IgD-negative memory B cell (primary cell): Measurements from ENCODE around the gene MED27. TPM values are rescaled to one million over a fixed set of nuclear protein-coding genes. Genes with fewer than 3 reads are reported as not detected.
A peak's percentile ranks its signal among the peaks of the same experiment; 100 is the strongest.

Experiments
- H3K27ac Mint-ChIP-seq, 3 donors: one replicate each; pipeline ENCODE4 v1.8.0; 2020 to 2022; ENCODE audit warnings: mild to moderate bottlenecking in 3 of 3, mixed read lengths in 3 of 3, moderate library complexity in 1 of 3
- H3K27me3 Mint-ChIP-seq: one replicate; pipeline ENCODE4 v1.8.0; 2021; ENCODE audit warnings: mixed read lengths
- H3K36me3 Mint-ChIP-seq: one replicate; pipeline ENCODE4 v1.8.0; 2020; ENCODE audit warnings: mild to moderate bottlenecking, mixed read lengths
- H3K4me1 Mint-ChIP-seq, 3 donors: one replicate each; pipeline ENCODE4 v1.8.0; 2020 to 2022; ENCODE audit warnings: mixed read lengths in 3 of 3, mild to moderate bottlenecking in 1 of 3
- H3K4me3 Mint-ChIP-seq, 4 donors: one replicate each; pipeline ENCODE4 v1.8.0; 2020 to 2022; ENCODE audit warnings: mild to moderate bottlenecking in 4 of 4, mixed read lengths in 4 of 4, moderate library complexity in 3 of 4
- H3K9me3 Mint-ChIP-seq, 3 donors: one replicate each; pipeline ENCODE4 v1.8.0; 2020 to 2021; ENCODE audit warnings: mixed read lengths in 3 of 3, mild to moderate bottlenecking in 1 of 3
- polyA plus RNA-seq: library from polyadenylated mRNA; unstranded; fragments of 300-500 nt; fragmentation: Illumina TruSeq; gene quantifications from one replicate; pipeline ENCODE4 v1.2.3, GENCODE V29; 2021

Gene MED27
- polyA plus RNA-seq, 1 donor from 2014 or later = 33.7 TPM

GRCh38 chr9:131994364-131995125 is 85.1 kb downstream of the MED27 start:
- Mint-ChIP-seq H3K4me1 (peaks cover 0 to 1% (median 0%) of the 10 kb centered on the region in 3 donors), H3K4me3 (no peak overlapping the region), H3K9me3 (no peaks in the 10 kb centered on the region), H3K36me3 (peaks cover 13% of the 10 kb centered on the region), H3K27me3 (no peaks in the 10 kb centered on the region), H3K27ac (no peak overlapping the region)

DNA sequence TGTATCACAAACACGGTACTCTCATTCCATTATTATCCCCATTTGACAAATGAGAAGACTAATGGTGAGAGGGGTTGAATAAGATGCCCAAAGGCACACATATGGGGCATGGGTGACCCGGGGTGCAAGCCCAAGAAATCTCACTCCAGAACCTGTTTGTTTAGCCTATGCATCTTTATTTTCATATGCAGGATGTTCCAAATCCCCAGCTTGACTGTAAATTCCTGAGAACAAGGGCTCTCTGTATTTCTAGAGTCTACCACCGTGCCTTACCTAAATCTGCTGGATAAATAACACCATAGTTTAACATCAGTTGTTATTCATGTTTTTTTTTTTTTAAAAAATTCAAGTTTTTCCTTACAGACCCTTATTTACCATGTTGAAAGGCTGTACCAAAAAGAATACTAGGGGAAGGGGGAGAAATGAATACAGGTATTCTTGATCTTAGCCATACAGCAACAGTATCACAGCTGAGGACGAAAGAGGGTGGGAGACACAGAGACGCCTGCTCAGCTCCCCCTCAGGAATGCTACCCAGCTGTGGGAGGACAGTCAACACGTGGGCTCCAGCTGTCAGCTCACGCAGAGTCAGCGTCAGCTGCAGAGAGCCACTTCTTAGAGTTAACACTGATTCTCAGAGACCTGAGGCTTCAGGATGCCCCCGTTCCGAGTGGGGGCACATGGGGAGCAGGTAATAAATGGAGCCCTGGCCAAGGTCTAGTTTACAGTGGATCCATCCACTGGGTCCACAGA is 86.6 kb downstream of the MED27 start:
- Mint-ChIP-seq H3K27me3 (no peaks in the 10 kb centered on the region), H3K9me3 (no peaks in the 10 kb centered on the region), H3K4me1 (peaks cover 0 to 1% (median 0%) of the 10 kb centered on the region in 3 donors), H3K4me3 (no peak overlapping the region), H3K27ac (no peak overlapping the region), H3K36me3 (peaks cover 13% of the 10 kb centered on the region)

DNA sequence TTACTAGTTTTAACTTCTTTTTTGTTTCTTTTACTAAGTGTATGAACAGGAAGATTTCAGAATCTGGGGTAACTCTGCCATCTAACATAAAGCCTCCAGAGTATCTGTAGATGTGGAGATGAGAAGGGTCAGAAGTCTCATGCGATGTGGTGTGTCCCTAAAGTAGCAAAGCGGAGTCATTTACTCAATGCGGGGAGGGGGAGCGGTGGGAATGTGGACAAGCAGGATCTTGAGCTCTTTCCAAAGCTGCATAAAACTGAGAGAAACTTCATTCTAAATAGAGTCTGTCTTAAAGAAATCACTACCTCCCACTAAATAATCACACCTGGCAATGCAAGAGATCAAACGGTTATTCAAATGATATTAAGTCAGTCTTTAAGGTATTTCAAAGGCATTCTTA is 92.4 kb downstream of the MED27 start:
- no peak overlapping the region for H3K27ac Mint-ChIP-seq
- no peaks in the 10 kb centered on the region for H3K9me3 Mint-ChIP-seq
- H3K27me3 Mint-ChIP-seq = no peaks in the 10 kb centered on the region
- no peak overlapping the region for H3K4me3 Mint-ChIP-seq
- H3K4me1 Mint-ChIP-seq = peaks cover 0 to 4% (median 2%) of the 10 kb centered on the region in 3 donors
- peaks cover 5% of the 10 kb centered on the region for H3K36me3 Mint-ChIP-seq

- Mint-ChIP-seq H3K9me3 (no peaks in the 10 kb centered on the region), H3K36me3 (peaks cover 5% of the 10 kb centered on the region), H3K27me3 (no peaks in the 10 kb centered on the region), H3K4me1 (peaks cover 0 to 4% (median 4%) of the 10 kb centered on the region in 3 donors), H3K4me3 (no peak overlapping the region), H3K27ac (no peak overlapping the region)
Measured at GRCh38 chr9:131986576-131986975, 93.1 kb downstream of the MED27 start.

DNA sequence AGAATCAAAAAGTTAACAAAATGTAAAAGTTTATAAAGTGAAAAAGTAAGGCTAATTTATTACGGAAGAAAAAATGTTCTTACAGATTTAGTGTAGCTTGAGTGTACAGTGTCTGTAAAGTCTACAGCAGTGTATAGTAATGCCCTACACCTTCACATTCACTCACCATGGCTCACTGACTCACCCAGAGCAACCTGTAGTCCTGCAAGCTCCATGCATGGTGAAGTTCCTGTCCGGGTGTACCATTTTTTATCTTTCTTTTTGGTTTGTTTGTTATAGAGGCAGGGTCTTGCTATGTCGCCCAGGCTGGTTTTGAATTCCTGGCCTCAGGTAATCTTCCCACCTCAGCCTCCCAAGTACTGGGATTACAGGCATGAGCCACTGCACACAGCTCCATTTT is 93.6 kb downstream of the MED27 start:
- Mint-ChIP-seq H3K4me3 (no peak overlapping the region), H3K27me3 (no peaks in the 10 kb centered on the region), H3K4me1 (peaks cover 0 to 4% (median 3%) of the 10 kb centered on the region in 3 donors), H3K9me3 (no peaks in the 10 kb centered on the region), H3K36me3 (peaks cover 5% of the 10 kb centered on the region), H3K27ac (no peak overlapping the region)

GRCh38 chr9:131984564-131984963 is 95.1 kb downstream of the MED27 start:
- Mint-ChIP-seq H3K9me3 (no peaks in the 10 kb centered on the region), H3K36me3 (peaks cover 5% of the 10 kb centered on the region), H3K27ac (no peak overlapping the region), H3K4me3 (no peak overlapping the region), H3K4me1 (peaks cover 0 to 4% (median 3%) of the 10 kb centered on the region in 3 donors), H3K27me3 (no peaks in the 10 kb centered on the region)

DNA sequence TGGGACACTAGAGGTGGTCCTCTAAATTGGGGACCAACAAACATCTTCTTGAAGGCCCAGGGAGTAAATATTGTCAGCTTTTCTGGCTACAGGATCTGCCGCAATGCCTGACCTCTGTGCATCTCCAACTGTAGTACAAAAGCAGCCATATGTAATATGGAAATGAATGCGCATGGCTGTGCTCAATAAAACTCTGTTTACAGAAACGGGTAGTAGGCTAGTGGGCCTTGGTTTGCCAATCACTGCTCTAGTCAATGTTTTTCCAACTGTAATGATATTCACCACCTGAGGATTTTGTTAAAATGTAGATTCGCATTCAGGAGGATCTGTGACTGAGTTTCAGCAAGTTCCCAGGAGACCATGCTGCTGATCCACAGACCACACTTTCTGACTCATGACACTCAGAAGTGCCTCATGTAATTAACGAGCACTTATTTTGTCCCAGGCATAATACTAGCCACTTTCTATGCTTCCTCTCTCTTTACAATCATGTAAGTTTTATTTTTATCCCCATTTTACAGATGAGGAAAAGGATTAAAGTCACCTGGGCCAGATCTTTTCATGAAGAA is 96.9 kb downstream of the MED27 start:
- Mint-ChIP-seq H3K4me3 (no peak overlapping the region), H3K36me3 (peaks cover 5% of the 10 kb centered on the region), H3K27ac (no peak overlapping the region), H3K9me3 (no peaks in the 10 kb centered on the region), H3K4me1 (peaks cover 3 to 14% (median 10%) of the 10 kb centered on the region in 3 donors), H3K27me3 (no peaks in the 10 kb centered on the region)

DNA sequence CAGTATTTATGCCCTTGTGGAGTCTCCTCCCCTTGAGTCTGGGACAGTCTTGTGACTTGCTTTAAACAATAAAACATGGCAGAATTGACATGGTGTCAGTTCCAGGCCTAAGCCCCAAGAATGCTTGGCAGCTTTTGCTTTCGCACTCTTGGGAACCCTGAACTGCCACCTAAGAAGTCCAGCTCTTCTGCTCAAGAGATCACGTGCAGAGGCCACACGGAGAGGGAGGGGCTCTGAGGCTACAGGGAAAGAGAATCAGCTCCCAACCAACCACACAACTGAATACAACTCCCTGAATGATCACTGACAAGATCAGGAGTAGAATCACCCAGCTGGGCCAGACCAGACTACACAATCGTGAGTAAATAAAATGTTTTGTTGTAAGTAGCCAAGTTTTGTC is 97.6 kb downstream of the MED27 start:
- Mint-ChIP-seq H3K36me3 (peaks cover 5% of the 10 kb centered on the region), H3K27me3 (no peaks in the 10 kb centered on the region), H3K27ac (peak overlapping the region in 2 of 3 donors; percentile 24 to 62), H3K4me3 (no peak overlapping the region), H3K4me1 (peaks cover 7 to 19% (median 14%) of the 10 kb centered on the region in 3 donors), H3K9me3 (no peaks in the 10 kb centered on the region)

GRCh38 chr9:131981116-131981776 is 98.4 kb downstream of the MED27 start:
- no peak overlapping the region for H3K4me3 Mint-ChIP-seq
- no peaks in the 10 kb centered on the region for H3K9me3 Mint-ChIP-seq
- H3K27ac Mint-ChIP-seq = peak overlapping the region in 1 of 3 donors; percentile 62
- peaks cover 12 to 27% (median 21%) of the 10 kb centered on the region in 3 donors for H3K4me1 Mint-ChIP-seq
- H3K27me3 Mint-ChIP-seq = no peaks in the 10 kb centered on the region
- H3K36me3 Mint-ChIP-seq = peaks cover 4% of the 10 kb centered on the region

GRCh38 chr9:131980267-131981016 is 99.2 kb downstream of the MED27 start:
- no peaks in the 10 kb centered on the region for H3K27me3 Mint-ChIP-seq
- peaks cover 4% of the 10 kb centered on the region for H3K36me3 Mint-ChIP-seq
- no peak overlapping the region for H3K4me3 Mint-ChIP-seq
- H3K27ac Mint-ChIP-seq = no peak overlapping the region
- H3K9me3 Mint-ChIP-seq = no peaks in the 10 kb centered on the region
- peaks cover 12 to 31% (median 21%) of the 10 kb centered on the region in 3 donors for H3K4me1 Mint-ChIP-seq

DNA sequence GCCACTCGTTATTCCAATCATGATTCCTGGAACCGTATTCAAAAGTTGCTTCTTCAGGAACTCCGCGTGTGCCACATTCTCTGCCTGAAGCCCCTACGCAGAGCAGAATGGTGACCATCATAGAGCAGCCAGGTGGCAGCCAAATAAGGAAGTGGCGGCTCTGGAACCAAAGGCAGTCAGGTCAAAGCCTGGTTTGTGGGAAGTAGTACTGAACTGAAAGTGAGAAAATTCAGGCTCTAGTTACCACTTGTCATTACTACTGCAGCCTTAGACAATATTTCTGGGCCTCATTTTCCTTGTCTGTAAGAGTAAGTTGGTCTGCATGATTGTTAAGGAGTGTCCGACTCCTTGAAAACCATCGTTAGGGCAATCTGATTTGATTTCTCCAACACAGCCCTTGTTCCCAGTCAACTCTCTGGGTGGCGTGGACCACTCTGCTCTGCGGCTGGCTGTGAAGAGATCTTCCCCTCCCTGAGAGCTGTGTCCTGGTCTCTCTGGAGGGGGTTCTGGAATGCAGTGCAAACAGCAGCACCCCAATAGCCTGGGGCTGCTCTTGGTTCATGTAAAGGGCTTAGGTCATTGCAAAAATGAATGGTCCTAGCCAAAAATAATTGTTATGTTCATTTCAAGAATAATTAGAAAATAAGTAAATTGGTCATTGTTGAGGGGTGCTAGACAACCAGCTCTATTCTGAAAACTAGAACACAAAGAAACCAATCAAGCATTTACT is 102.4 kb downstream of the MED27 start:
- H3K9me3 Mint-ChIP-seq = peaks cover 0 to 3% (median 2%) of the 10 kb centered on the region in 3 donors
- H3K27me3 Mint-ChIP-seq = no peaks in the 10 kb centered on the region
- H3K4me3 Mint-ChIP-seq = no peak overlapping the region
- H3K4me1 Mint-ChIP-seq = peaks cover 15 to 31% (median 18%) of the 10 kb centered on the region in 3 donors
- peak overlapping the region in 1 of 3 donors; percentile 35 for H3K27ac Mint-ChIP-seq
- H3K36me3 Mint-ChIP-seq = peaks cover 2% of the 10 kb centered on the region

GRCh38 chr9:131976157-131977108 is 103.2 kb downstream of the MED27 start:
- peaks cover 6% of the 10 kb centered on the region for H3K36me3 Mint-ChIP-seq
- H3K27me3 Mint-ChIP-seq = no peaks in the 10 kb centered on the region
- peak overlapping the region in 1 of 4 donors; percentile 72 for H3K4me3 Mint-ChIP-seq
- H3K27ac Mint-ChIP-seq = no peak overlapping the region
- H3K4me1 Mint-ChIP-seq = peaks cover 13 to 31% (median 18%) of the 10 kb centered on the region in 3 donors
- H3K9me3 Mint-ChIP-seq = peaks cover 0 to 3% (median 2%) of the 10 kb centered on the region in 3 donors

DNA sequence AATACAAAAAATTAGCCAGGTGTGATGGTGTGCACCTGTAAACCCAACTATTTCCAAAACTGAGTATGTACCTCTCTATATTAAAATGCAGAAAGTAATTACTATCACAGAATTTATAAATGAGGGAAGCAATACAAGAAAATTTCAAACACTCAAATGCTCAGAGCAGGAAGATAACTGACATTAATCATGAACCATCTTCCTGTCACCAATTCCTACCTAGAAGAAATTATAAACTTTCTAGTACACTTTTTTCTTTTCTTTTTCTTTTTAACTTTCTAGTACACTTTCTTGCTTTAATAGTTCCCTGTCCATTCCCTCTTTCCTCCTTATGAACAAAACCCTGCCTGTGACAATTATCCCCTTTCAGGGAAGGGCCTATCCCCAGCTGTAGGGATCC is 106.8 kb downstream of the MED27 start:
- H3K9me3 Mint-ChIP-seq = peaks cover 0 to 3% (median 2%) of the 10 kb centered on the region in 3 donors
- H3K36me3 Mint-ChIP-seq = peaks cover 6% of the 10 kb centered on the region
- H3K27ac Mint-ChIP-seq = no peak overlapping the region
- no peak overlapping the region for H3K4me3 Mint-ChIP-seq
- H3K4me1 Mint-ChIP-seq = peaks cover 13 to 18% (median 13%) of the 10 kb centered on the region in 3 donors
- H3K27me3 Mint-ChIP-seq = no peaks in the 10 kb centered on the region
